IPS-18c (cell line): ENCODE measurements around the gene COTL1.
"Not testable (repeated sequence)": the region's sequence is repeated elsewhere in the genome, so short reads cannot be mapped to it uniquely, and the experiment has no call there.

ENCODE experiments used
- H3K4me3 ChIP-seq: 2 replicates; pipeline ENCODE4 v1.7.0; 2013; ENCODE audit warnings: low read depth, mild to moderate bottlenecking, low read length, moderate library complexity; ENCODE audit not compliant: insufficient read depth
- H3K9me3 ChIP-seq: one replicate; pipeline ENCODE4 v1.6.1; 2013; ENCODE audit warnings: mild to moderate bottlenecking, low read length, moderate library complexity; ENCODE audit not compliant: control insufficient read depth, insufficient read depth

The COTL1 gene

DNA sequence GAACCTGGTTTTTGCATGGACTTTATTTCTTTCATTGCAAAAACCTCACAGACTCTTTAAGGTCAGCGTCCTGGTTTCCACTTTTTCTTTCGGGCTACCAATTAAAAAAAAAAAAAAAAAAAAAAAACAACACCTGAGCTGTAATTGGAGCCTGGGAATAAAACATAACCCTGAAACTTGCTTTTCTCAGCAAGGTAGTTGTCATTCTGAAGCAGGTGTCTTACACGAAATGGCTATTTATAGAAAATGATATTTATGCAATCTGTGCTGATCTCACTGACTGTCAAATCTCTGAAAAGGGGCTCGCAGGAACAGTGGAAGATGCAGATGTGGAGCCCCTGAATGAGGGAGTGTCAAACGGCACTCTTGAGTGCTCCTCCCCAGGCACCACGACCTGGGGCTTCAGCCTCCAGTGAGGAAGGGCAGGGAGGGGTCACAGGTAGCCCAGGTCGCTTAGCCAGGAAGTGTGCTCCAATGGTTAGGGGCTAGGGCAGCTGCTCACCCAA, 10.4 kb upstream of the COTL1 start:
- H3K9me3 ChIP-seq, result no peaks in the 10 kb centered on the region

DNA sequence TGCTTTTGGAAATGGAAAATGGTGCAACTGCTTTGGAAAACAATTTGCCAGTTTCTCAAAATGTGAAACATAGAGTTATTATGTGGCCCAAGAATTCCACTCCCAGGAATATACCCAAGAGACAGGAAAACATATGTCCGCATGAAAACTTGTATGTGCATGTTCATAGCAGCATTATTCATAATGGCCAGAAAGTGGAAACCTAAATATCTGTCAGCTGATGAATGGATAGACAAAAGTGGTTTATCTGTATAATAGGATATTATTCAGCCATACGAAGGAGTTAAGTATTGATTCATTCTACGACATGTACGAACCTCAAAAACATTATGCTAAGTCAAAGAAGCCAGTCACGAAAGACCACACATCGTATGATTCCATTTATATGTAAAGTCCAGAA, 7.7 kb upstream of the COTL1 start:
- H3K9me3 ChIP-seq, result no peaks in the 10 kb centered on the region
- no peak overlapping the region for H3K4me3 ChIP-seq

More for the DNA sequence above, 10.4 kb upstream of the COTL1 start:
- no peak overlapping the region for H3K4me3 ChIP-seq

DNA sequence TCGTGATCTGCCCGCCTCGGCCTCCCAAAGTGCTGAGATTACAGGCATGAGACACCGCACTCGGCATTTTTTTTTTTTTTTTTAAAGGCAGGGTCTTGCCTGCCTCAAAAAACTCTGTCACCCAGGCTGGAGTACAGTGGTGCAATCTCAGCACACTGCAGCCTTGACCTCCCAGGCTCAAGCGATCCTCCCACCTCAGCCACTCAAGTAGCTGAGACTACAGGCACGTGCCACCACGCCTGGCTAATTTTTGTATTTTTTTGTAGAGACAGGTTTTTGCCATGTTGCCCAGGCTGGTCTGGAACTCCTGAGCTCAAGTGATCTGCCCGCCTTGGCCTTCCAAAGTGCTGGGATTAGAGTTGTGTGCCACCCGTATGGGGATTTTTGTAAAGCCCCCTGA, 3.0 kb upstream of the COTL1 start:
- H3K9me3 ChIP-seq, H3K4me3 ChIP-seq: not testable (repeated sequence)

DNA sequence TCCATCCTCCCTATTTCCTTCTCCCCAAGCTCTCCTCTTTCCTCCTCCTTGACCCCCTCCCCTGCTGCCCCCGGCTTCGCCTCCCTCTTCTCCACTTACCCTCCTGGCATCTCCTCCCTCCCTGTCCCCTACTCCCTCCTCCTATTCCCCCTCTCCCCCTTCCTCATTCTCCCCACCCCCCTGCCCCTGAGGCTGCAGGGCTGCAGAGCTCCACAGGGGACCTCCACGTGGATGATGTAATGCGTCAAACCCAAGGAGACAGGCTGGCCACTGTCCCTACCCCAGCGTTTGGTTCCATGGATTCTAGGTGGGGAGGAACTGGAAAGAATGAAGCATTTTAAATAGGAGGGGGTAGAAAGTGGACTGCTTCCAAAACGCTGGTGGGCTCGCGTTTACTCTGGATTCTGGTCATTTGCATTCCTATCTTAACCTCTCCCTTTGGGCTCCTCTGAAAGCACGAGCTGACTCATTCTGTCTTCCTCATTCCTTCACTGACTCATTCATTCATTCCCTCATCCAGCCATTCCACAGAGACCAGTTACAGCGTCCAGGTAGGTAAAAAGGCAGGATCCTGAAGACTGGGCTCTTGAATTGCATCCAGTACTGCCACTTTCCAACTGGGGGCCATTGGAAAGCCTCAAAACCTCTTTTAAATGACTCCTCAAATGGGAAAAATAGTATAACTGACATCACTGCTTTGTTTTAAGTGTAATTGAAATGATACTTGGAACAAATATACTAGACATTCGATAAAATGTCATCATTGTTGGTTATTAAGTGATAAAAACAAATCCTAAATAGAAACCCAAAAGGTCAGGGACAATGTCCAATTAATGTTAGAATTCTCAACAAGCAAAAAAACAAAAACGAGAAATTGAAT, 943 bp upstream of the COTL1 start:
- no peaks in the 10 kb centered on the region for H3K9me3 ChIP-seq
- H3K4me3 ChIP-seq, result peak overlapping the region; percentile 29; the same call in 1 of the 2 replicates

DNA sequence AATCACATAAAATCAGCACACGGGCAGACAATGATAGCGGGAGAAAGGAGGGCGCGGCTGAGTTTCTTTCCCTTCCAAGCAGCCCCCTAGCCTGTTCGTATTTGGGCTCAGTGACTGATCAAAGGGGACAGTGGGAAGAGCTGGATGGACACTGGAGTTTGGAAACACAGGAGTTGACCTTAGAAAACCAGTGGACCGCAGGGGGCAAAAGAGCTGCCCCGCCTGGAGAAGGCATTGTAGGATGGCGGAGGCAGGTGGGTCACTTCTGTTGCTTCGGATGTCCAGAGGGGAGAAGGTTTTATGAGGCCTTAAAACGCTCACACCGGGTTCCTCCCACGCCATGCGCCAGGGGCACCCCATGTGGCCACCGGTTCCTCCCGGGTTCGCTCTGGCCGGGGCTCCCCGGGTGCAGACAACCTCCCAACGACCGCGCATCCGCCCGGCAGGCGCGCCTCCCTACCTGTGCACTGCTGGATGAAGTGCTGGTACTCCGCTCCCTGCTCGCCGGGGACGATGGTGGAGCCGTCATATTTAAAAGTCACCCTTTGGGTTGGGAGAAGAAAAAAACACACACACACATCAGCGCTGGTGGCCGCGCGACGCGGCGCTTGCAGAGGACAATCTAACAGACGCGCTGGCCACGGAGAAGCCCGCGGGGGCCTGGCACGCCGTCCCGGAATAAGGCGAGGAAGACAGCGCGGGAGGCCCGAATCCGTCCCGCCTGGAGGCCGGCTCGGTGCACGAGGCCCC, 662 bp downstream of the COTL1 start:
- Histone ChIP-seq H3K9me3 (no peaks in the 10 kb centered on the region), H3K4me3 (peak overlapping the region; percentile 86)

DNA sequence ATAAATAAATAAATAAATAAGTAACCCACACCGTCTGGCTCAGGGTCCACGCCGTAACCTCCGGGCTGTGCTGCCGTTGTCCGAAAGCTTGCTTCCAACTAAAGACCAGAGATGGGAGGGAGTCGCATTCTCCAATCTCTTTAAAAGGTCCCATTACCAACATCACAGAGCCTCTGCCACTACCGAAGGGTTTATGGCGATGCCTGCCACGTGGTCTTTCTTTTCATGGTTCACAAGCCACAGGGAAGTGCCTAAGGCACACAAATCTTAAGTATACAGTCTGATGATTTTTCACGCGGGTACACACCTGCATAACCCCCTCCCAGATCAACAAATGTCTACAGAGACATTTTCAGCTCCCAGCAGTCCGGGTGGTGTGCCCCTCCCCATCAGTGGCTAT, 1.4 kb downstream of the COTL1 start:
- Histone ChIP-seq H3K4me3 (peak overlapping the region; percentile 86), H3K9me3 (no peaks in the 10 kb centered on the region)

DNA sequence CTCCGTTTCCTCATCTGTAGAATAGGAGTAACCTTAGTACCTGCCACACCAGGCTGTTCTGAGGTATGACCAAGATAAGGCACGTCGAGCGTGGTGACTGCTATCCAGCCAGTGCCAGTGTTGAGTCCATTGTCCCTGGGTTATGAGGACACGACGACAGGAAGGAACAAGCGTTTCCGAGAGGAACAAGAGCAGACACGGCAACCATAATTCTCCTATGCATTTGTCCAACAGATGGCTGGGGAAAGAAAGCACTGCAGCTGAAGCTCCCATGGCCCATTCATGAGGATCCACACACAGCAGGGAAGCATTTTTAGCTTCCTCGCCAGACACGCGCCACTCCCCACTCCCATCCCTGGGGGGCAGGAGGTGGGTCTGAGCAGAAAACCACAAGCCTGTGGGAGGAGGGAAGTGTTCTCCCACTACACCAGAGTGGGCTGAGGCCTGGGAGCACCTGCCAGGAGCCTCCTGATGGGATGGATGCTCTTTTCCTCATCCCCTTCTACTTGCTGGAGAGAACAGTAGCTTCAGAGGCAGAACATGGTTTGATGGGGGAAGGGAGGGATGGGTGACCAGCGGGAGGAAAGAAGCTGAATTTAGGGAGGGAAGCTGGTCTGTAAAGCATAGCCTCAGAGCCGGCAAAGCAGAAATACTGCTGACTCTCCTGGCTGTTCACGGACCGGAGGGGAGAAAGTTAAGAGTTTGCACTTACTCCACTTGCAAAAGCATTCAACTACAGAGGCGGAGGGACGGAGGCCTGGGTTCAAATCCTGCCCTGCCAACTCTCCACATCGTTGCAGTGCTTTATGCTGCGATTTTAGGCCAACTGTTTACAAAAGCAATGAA, 2.7 kb downstream of the COTL1 start:
- H3K4me3 ChIP-seq, result no peak overlapping the region
- H3K9me3 ChIP-seq, result no peaks in the 10 kb centered on the region

DNA sequence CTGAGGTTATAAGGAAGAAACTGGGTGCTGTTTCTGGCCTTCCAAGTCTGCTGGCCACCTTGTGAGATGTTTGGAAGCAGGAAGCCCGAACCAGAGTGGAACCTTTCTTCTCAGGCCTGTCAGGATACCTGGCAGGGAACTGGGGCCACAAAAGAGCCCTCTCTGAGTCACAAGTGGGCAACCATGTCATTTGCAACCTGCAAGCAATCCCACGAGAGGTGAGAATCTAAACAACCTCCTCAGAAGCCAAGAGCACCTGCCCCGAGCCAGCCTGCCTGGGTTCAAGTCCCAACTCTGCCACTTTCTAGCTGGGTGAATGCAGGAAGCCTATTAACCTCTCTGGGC, 3.3 kb downstream of the COTL1 start:
- Histone ChIP-seq H3K9me3 (no peaks in the 10 kb centered on the region), H3K4me3 (no peak overlapping the region)

DNA sequence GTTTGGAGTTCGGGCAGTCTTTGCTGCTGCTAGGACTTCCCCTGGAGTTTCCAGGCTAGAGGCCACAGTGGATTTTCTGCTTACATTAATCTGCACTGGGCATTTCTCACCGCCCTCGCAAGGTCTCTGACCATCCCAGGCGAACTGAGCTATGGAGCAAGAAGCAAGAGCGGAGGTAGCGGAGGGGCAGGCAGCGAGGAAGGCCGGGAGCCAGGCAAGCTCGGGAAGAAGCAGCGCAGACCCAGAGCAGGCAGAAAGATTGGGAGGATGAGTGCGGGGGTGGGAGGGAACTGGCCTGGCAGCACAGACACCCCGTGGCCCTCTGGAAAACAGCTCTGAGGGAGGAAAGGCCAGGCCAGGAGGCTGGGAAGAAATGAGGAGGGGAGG, 3.8 kb downstream of the COTL1 start:
- Histone ChIP-seq H3K9me3 (no peaks in the 10 kb centered on the region), H3K4me3 (no peak overlapping the region)

DNA sequence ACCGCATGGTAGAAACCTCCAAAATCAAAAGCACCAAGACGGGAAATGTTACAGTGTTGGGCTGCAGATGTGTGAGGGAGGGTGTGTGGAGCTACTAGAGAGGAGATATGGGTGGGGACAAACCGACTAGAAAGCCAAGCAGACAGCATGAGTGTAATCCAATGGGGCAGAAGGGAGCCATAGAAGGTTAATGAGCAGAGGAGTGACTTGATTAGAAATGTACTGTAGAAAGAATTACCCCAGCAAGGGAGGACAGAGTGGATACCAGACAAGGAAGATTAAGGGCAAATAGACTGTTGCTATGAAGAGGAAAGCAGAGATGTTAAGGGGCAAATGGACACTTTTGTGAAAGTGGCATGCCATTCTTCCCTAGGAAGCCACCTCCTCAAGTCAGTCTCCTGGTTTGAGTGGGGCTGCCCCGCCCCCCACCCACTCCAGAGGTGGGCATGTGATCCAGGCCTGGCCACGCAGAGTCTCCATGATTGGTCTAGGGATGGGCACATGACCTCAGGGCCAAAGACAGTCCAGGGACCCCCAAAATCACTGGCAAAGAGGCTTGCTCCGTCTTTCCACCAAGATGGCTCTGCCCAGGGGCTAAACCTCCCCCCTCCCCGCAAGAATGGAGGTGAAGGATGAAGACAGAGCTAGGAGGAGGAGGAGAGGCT, 4.3 kb downstream of the COTL1 start:
- no peaks in the 10 kb centered on the region for H3K9me3 ChIP-seq
- no peak overlapping the region for H3K4me3 ChIP-seq

DNA sequence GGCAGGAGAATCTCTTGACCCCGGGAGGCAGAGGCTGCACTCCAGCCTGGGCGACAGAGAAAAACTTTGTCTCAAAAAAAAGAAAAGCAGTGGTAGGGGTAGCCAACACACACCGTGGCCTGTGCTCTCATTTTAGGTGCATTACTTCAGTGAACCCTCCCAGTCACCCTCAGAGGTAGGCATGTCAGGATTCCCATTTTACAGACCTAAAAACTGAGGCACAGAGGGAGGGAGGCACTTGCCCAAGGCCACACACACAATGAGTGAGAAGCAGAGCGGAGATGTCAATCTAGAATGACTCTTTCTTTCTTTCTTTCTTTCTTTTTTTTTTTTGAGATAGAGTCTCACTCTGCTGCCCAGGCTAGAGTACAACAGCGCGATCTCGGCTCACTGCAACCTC, 5.2 kb downstream of the COTL1 start:
- Histone ChIP-seq H3K4me3 (no peak overlapping the region), H3K9me3 (no peaks in the 10 kb centered on the region)

DNA sequence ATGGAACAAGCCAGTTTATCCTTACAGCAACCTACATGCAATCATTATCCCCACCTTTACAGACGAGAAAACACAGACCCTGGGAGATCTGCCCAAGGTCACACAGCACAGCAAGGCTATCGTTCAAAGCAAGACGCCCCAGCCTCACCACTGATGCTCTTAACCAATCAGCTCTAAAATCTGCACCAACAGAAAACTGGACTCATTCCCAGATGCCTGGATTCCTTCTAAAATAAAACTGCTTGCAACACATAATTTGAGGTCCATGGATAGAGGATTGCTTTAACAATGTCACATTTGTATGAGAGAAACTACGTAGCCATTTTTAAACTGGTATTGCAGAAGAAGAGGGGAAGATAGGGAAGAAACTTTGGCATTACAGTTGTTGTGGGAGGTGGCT, 6.8 kb downstream of the COTL1 start:
- Histone ChIP-seq H3K9me3 (no peaks in the 10 kb centered on the region), H3K4me3 (no peak overlapping the region)

DNA sequence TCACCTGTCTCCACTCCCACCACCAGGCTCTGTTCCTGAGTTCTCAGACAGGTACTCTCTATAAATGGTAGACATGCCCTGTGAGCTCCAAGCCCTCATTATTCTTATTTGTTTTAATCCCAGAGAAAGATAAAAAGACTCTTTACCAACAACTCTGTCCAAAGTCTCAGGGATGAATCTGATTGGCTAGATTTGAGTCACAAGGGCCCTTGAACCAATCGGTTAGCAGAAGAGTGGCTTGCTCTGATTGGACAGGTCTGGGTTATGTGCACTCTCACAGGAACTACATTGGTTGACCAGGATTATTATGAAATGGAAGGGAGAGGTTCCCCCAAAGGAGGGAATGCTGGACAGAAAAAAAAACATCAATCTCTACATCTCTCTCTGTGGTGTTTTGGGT, 7.5 kb downstream of the COTL1 start:
- Histone ChIP-seq H3K9me3 (no peaks in the 10 kb centered on the region), H3K4me3 (no peak overlapping the region)

DNA sequence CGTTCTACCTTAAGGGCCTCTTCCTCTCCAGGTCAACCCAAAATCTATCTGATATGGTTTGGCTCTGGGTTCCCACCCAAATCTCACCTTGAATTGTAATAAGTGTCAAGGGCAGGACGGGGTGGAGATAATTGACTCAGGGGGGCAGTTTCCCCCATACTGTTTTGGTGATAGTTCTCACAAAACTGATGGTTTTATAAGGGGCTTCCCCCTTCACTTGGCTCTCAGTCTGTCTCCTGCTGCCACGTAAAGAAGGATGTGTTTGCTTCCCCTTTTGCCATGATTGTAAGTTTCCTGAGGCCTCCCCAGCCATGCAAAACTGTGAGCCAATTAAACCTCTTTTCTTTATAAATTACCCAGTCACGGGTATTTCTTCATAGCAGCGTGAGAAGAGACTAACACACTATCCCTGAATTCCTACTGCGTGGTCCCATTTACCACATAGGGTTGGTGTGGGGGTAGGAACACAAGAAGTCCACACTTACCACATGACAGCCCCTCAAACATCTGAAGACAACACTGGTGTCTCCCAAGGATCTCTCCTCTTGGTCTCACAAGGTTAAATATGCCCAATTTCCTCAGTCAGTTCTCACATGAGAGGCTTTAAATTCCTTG, 8.2 kb downstream of the COTL1 start:
- Histone ChIP-seq H3K9me3 (no peaks in the 10 kb centered on the region), H3K4me3 (no peak overlapping the region)

DNA sequence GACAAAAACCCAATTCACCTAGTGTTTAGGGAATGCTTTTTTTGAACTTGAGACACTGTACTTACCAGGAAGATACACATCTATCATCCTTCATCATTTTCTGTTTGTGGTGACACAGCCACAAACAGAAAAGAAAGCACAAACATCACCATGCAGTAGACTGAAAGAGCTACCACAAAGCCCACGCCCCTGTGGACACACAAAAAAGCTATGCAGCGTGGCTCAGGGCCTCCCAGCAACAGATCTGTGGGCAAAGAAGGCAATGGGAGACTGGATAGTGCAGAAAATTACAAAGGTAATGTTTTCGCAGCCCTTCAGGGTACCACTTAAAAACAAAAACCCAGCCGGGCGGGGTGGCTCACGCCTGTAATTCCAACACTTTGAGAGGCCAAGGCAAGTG, 9.6 kb downstream of the COTL1 start:
- Histone ChIP-seq H3K9me3 (no peaks in the 10 kb centered on the region), H3K4me3 (no peak overlapping the region)

DNA sequence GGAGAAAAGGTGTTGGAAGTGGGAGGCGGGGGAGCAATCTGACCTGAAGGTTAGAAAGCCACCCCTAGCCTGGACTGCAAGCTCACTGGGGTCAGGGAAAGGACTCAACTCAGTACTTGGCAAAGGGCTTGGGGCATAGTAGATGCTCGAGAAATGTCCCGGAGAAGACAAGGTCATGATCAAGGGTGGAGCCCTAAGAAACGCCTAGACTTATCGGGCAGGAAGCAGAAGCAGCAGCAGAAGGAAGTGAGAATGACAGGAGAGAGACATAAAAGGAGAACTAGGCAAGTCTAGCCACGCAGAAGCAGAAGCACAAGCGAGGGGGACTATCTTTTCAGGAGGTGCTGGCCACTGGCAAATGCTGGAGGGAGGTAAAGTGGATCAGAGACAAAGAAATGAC, 10.2 kb downstream of the COTL1 start:
- Histone ChIP-seq H3K9me3 (no peaks in the 10 kb centered on the region), H3K4me3 (no peak overlapping the region)

DNA sequence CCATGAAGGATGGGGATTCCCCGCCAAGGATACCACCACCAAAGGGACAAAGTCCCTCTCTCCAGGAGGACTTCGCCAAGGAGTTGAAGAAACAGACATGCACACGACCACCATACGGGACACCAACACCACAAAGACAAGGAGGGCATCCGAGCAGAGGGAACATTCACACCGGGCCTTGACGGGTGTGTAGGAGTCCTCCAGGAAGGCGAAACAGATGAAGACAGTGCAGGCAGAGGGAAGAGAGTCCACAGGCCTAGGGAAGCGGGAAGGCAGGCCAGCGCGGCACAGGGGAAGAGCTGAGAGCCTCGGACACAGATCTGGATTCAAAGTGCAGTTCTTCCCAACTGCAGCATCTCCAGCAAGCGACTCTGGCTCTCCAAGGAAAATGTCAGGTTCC, 10.8 kb downstream of the COTL1 start:
- H3K9me3 ChIP-seq, result no peaks in the 10 kb centered on the region
- no peak overlapping the region for H3K4me3 ChIP-seq
